Stimulated activated CD8-positive, alpha-beta memory T cell treated with anti-CD3 and anti-CD28 coated beads, Interleukin-15, amount 100 ng/mL, for 1 hour (primary cell): ENCODE data around the gene PTPRG.

ENCODE experiments used
- DNase-seq: peaks from one replicate; pipeline ENCODE4 v3.0.0-alpha.2; 2020; ENCODE audit warnings: low read depth

Gene PTPRG

DNA sequence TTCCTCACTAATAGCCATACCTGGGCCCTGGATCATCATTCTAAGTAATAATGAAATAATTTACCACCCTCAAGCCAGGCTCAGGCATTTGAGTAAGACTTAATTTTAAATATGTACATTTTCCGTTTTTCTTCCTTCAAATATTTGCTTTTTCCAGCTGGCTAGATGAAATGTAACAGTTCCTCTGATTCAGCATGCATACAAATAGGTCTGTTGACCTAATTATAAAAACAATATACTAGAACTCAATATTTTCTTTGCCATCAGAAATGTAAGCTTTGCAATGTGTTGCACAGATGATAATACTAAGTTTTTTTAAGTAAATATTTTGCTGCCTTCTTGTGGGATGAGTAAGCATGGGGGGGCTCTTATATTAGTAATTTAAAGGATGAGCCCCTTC lies 720.4 kb downstream of the PTPRG start:
- no peak for DNase-seq

DNA sequence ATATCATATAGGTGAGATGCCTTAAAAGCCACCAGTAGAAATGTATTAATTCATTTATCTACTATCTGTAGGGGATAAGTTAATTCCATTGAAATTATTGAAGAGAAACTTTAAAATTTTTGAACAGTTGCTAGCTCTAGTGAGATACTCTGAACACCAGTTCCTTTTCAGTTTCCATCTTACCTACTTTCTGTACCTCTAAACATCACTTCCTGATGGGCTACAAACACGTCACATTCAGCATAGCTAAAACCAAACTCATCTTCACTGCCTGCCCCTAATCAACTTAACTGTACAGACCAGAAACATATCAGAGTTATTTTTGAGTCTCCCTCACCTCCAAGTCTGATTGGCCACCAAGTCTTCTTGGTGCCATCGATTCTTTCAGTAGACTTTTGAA lies 723.1 kb downstream of the PTPRG start:
- DNase-seq: no peak

- no peak for DNase-seq
These were observed 726.1 kb downstream of the PTPRG start for GRCh38 chr3:62287392-62287927.

- no peak for DNase-seq
These were observed 728.6 kb downstream of the PTPRG start for GRCh38 chr3:62289922-62290321.

DNA sequence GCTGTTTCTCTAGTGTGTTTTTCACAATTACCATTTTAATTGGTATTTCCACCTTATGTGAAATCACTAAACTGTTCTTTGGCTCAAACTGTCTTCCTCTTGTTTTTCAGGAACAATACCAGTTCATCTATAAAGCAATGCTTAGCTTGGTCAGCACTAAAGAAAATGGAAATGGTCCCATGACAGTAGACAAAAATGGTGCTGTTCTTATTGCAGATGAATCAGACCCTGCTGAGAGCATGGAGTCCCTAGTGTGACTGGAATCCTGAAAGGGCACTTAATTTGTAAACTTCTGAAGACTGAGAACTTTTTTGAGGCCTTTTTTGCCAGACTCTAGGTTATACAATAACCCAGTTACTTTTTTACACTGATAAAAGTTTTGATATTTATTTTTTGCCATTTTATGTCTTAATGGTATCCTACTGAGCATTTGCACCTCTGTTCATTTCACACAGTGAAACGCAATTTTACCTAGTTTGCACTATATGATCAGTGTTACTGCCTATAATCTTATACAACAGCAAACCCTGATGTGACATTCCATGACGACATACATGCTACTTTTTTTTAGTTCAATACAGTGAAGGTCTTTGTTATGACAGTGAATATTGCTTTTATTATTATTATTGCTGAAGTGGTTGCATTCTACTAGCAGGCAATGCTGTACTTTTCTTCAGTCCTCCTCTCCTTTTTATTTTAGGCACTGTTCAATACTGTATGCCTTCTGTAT lies 731.8 kb downstream of the PTPRG start:
- DNase-seq: no peak

DNA sequence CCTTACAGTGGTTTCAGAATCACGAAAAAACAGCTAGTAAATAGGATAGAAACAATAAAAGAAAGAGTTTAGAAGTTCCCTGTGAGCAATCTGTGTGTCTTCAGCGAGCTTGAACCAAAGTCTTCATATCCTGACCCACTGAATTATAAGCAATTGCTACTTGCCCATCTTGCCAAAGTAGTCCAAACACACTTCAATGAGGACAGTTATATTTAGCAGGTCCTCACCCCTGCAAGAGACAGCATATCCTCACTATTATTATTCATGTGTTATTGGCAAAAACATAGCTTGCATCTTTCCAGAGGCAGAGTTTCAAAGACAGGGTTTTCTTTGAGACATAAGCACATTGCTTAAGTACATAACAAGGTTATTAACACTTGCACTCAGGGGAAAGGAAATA lies 734.2 kb downstream of the PTPRG start:
- no peak for DNase-seq

GRCh38 chr3:62300617-62301016 lies 739.2 kb downstream of the PTPRG start:
- DNase-seq: no peak

DNA sequence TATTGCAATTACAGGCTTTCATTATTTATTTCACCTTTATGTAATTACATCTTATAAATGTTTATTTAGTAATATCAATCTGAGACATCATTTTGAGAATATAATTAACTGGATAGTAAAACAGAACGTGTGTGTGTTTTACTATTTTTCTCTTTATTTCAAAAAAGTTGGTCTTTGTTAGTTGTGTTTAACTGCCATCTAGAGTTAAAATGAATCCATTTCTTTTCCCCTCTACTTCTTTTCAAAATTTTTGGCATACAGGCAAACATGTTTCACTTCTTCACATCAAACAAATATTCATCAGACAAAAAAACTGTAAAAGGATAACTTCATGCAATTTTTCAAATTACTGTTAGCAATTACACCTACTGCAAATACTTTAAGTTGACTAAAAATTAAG lies 750.8 kb downstream of the PTPRG start:
- DNase-seq: no peak

DNA sequence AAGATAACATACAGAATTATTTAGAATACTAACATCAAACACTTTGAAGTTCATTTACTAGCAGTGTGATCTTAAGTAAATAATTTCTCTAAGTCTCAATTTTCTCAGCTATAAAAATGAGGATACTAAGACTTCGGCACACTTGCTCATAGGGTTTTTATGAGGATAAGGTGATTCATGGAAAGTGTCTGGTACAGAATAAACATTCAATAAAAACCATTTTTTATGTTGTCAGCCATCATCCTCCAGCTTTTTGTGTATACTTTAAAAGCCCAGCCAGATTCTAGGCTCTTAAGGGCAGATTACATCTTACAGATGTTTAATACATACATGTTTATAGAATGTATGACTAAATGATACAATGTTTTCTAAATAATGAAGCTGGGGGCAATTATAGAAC lies 755.2 kb downstream of the PTPRG start:
- DNase-seq: no peak

GRCh38 chr3:62318365-62318751 lies 757.0 kb downstream of the PTPRG start:
- DNase-seq: no peak

- DNase-seq: peak; percentile 50
These were observed 757.6 kb downstream of the PTPRG start for GRCh38 chr3:62318752-62319569.

DNA sequence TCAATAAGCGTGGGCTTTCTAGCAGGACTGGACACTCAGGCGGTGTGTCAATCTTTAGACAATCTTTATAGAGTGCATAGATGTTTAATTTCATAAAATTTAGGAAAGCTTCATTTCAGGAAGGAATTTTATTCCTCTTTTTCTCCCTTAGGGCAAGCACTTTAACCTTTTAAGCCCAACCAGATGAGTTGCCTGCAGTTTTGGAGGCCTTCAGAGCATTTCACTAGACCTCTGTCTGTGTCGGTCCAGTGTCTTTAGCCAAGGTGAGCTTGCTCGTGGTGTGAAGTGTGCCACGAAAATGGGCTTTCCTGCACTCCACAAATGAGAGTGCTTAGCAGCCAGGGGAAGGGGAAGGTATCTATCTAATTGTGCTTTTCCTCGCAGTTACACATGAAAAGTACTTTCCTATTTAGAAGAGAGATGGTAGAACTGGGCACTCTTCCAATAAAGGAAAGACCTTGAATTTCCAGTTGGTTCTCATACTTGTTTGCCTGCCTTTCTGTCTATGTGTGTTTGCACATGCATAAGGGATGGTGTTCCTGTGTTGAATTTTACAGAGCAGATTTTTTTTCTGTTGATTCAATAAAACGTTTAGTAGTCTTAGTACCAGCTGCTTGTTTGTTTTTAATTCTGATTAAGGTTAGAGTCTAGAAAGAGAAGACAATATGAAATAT lies 758.3 kb downstream of the PTPRG start:
- DNase-seq: no peak

DNA sequence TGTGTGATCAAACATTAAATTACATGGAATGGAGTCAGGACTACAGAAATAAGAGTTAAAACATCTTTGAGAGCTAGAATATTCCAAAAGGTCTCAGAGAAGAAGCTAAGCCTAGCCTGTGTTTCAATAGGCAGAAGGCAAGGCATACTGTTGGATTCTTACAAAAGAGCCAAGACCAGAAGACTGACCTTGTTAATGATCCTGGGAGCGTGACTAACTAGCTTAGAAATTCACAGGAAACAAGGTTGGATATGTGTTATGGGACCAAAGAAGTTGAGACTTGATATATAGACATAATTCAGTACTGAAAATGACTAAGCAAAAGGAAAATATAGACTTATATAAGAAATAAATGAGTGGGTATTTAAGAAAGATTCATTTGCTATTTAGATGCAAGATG lies 761.9 kb downstream of the PTPRG start:
- no peak for DNase-seq

- DNase-seq: no peak
These were observed 764.5 kb downstream of the PTPRG start for GRCh38 chr3:62325896-62326295.

DNA sequence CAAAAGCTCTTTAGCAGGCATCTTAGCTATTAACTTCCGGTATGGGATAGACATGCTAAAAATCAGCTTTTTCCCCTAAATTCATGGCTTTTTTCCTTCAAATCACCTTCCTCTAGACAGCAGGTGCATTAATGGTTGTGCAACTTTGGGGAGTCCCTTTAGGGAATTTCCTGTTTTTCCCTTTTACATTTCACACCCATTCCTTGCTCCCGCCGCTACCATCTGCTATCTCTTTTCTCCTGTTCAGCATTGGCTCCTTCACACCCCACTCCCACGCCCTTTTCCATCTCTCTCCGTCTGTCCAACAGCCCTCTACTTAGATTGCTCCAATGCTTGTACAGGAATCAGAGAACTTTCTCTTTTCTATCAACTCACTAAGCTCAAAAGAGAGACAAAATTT lies 768.6 kb downstream of the PTPRG start:
- DNase-seq: no peak

- no peak for DNase-seq
These were observed 770.6 kb downstream of the PTPRG start for GRCh38 chr3:62332017-62332416.

GRCh38 chr3:62332835-62333244 lies 771.5 kb downstream of the PTPRG start:
- no peak for DNase-seq

DNA sequence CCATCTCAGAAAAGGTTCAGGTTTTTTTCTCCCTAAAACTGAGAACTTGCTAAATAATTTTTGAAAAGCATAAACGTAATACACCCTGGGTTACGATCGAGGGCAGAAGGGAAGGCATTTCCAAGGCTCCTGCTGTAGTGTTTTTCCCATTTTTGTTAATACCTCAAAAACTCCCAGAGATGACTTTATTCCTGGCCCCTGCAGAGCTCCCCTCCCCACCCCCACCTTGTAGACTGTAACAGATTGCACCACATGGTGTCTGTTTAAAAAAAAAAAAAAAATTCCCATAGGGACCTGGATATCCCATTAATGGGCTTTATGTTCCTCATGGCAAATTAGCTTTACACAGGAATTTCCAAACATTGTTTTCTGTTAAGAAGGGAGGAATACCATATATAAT lies 773.8 kb downstream of the PTPRG start:
- no peak for DNase-seq

- no peak for DNase-seq
These were observed 782.4 kb downstream of the PTPRG start for GRCh38 chr3:62343755-62344154.
